H9 (cell line): Measurements from ENCODE around the gene ZNF407. TPM values are rescaled to one million over a fixed set of nuclear protein-coding genes. Genes with fewer than 3 reads are reported as not detected.

Experiments
- DNase-seq: peaks from one replicate; pipeline ENCODE4 v3.0.0-alpha.2; 2017
- H2AFZ ChIP-seq: one replicate; pipeline ENCODE4 v1.6.1; 2013; ENCODE audit warnings: mild to moderate bottlenecking, low read length, control low read depth, moderate library complexity
- H2AK5ac ChIP-seq: 2 replicates; pipeline ENCODE4 v1.6.1; 2013; ENCODE audit warnings: low read length, control low read depth, mixed read lengths; ENCODE audit not compliant: insufficient read length
- H2BK120ac ChIP-seq: one replicate; pipeline ENCODE4 v1.6.1; 2013; ENCODE audit warnings: low read depth, mild to moderate bottlenecking, low read length, control low read depth, inconsistent platforms; ENCODE audit not compliant: poor library complexity, severe bottlenecking
- H2BK12ac ChIP-seq: 2 replicates; pipeline ENCODE4 v1.6.1; 2013; ENCODE audit warnings: low read length, control low read depth, mixed read lengths, low read depth; ENCODE audit not compliant: insufficient read length
- H2BK15ac ChIP-seq: 2 replicates; pipeline ENCODE4 v1.6.1; 2013; ENCODE audit warnings: low read depth, low read length, control low read depth
- H2BK20ac ChIP-seq: one replicate; pipeline ENCODE4 v1.6.1; 2013; ENCODE audit warnings: low read depth, mild to moderate bottlenecking, low read length, control low read depth, inconsistent platforms; ENCODE audit not compliant: poor library complexity, severe bottlenecking
- H2BK5ac ChIP-seq: 2 replicates; pipeline ENCODE4 v1.6.1; 2013; ENCODE audit warnings: low read length, control low read depth, mixed read lengths; ENCODE audit not compliant: insufficient read length
- H3K14ac ChIP-seq: 2 replicates; pipeline ENCODE4 v1.6.1; 2013; ENCODE audit warnings: low read length, control low read depth; ENCODE audit not compliant: insufficient read depth
- H3K18ac ChIP-seq: 2 replicates; pipeline ENCODE4 v1.6.1; 2013; ENCODE audit warnings: low read depth, mild to moderate bottlenecking, mixed read lengths, low read length, control low read depth; ENCODE audit not compliant: insufficient read length
- H3K23ac ChIP-seq: 2 replicates; pipeline ENCODE4 v1.6.1; 2013; ENCODE audit warnings: low read length, control low read depth, mixed read lengths, low read depth; ENCODE audit not compliant: insufficient read length
- H3K23me2 ChIP-seq: 2 replicates; pipeline ENCODE4 v1.6.1; 2013; ENCODE audit warnings: low read depth, mild to moderate bottlenecking, mixed read lengths, low read length, control low read depth; ENCODE audit not compliant: insufficient read length, poor library complexity, severe bottlenecking
- H3K27ac ChIP-seq: 2 replicates; pipeline ENCODE4 v1.5.1; 2013; ENCODE audit warnings: low read length, control low read depth, mixed read lengths, low read depth; ENCODE audit not compliant: insufficient read length
- H3K27me3 ChIP-seq: 2 replicates; pipeline ENCODE4 v1.6.1; 2013; ENCODE audit warnings: low read length, control low read depth, inconsistent platforms; ENCODE audit not compliant: insufficient read depth
- H3K4ac ChIP-seq: 2 replicates; pipeline ENCODE4 v1.6.1; 2013; ENCODE audit warnings: low read depth, mild to moderate bottlenecking, control low read depth, inconsistent platforms, low read length, moderate library complexity
- H3K4me1 ChIP-seq: 2 replicates; pipeline ENCODE4 v1.6.1; 2013; ENCODE audit warnings: low read length, control low read depth, inconsistent platforms; ENCODE audit not compliant: insufficient read depth
- H3K4me2 ChIP-seq: 2 replicates; pipeline ENCODE4 v1.6.1; 2013; ENCODE audit warnings: low read length, control low read depth, mixed read lengths; ENCODE audit not compliant: insufficient read length, insufficient read depth
- H3K56ac ChIP-seq: 2 replicates; pipeline ENCODE4 v1.6.1; 2013; ENCODE audit warnings: low read depth, mild to moderate bottlenecking, mixed read lengths, low read length, control low read depth; ENCODE audit not compliant: insufficient read length
- H3K79me1 ChIP-seq: 2 replicates; pipeline ENCODE4 v1.6.1; 2013; ENCODE audit warnings: low read depth, mild to moderate bottlenecking, moderate library complexity, low read length, control low read depth, inconsistent platforms; ENCODE audit not compliant: insufficient read depth, poor library complexity, severe bottlenecking
- H3K79me2 ChIP-seq: 2 replicates; pipeline ENCODE4 v1.6.1; 2013; ENCODE audit warnings: low read length, control low read depth, inconsistent platforms; ENCODE audit not compliant: insufficient read depth
- H3K9ac ChIP-seq: 2 replicates; pipeline ENCODE4 v1.6.1; 2013; ENCODE audit warnings: low read length, control low read depth, mixed read lengths; ENCODE audit not compliant: insufficient read length; ENCODE audit errors: extremely low read depth
- H3K9me3 ChIP-seq: one replicate; pipeline ENCODE4 v1.6.1; 2013; ENCODE audit warnings: low read depth, low read length, inconsistent platforms; ENCODE audit not compliant: control insufficient read depth
- H3T11ph ChIP-seq: one replicate; pipeline ENCODE4 v1.6.1; 2013; ENCODE audit warnings: mild to moderate bottlenecking, low read length, control low read depth, inconsistent platforms
- H4K20me1 ChIP-seq: one replicate; pipeline ENCODE4 v1.6.1; 2013; ENCODE audit not compliant: control insufficient read depth, insufficient read length, insufficient read depth
- H4K5ac ChIP-seq: 2 replicates; pipeline ENCODE4 v1.6.1; 2013; ENCODE audit warnings: low read depth, mild to moderate bottlenecking, mixed read lengths, low read length, control low read depth; ENCODE audit not compliant: insufficient read length
- H4K8ac ChIP-seq: replicated peaks from 2 replicates; pipeline ENCODE4 v1.6.1; 2013; ENCODE audit warnings: low read length, control low read depth, mixed read lengths, low read depth; ENCODE audit not compliant: insufficient read length
- H4K91ac ChIP-seq: 2 replicates; pipeline ENCODE4 v1.6.1; 2013; ENCODE audit warnings: low read depth, mild to moderate bottlenecking, moderate library complexity, mixed read lengths, low read length, control low read depth; ENCODE audit not compliant: insufficient read length
- H3K27ac Mint-ChIP-seq, 3 experiments: 2 replicates in 2 of 3; 3 replicates in 1 of 3; pipeline ENCODE4 v1.8.0; 2020 to 2021; ENCODE audit warnings: mixed read lengths in 3 of 3, mild to moderate bottlenecking in 1 of 3, moderate library complexity in 1 of 3
- H3K27me3 Mint-ChIP-seq: 2 replicates; pipeline ENCODE4 v1.8.0; 2021; ENCODE audit warnings: low read depth, mild to moderate bottlenecking, moderate library complexity, mixed read lengths
- H3K36me3 Mint-ChIP-seq, 3 experiments: 2 replicates in 2 of 3; 3 replicates in 1 of 3; pipeline ENCODE4 v1.8.0; 2020 to 2021; ENCODE audit warnings: low read depth in 3 of 3, mixed read lengths in 3 of 3; ENCODE audit not compliant: insufficient read depth in 1 of 3
- H3K4me1 Mint-ChIP-seq, 2 experiments: 2 replicates each; pipeline ENCODE4 v1.8.0; 2020; ENCODE audit warnings: mixed read lengths in 2 of 2
- H3K4me3 Mint-ChIP-seq, 2 experiments: 2 replicates in 1 of 2; 3 replicates in 1 of 2; pipeline ENCODE4 v1.8.0; 2020 to 2021; ENCODE audit warnings: mild to moderate bottlenecking in 2 of 2, mixed read lengths in 2 of 2, moderate library complexity in 1 of 2
- H3K9me3 Mint-ChIP-seq, 2 experiments: 2 replicates in 1 of 2; 3 replicates in 1 of 2; pipeline ENCODE4 v1.8.0; 2020; ENCODE audit warnings: mild to moderate bottlenecking in 2 of 2, mixed read lengths in 2 of 2, moderate library complexity in 1 of 2
- CTCF ChIP-seq: fragments of 200-600 bp; sonication (generic); conservative IDR thresholded peaks from 3 replicates; pipeline ENCODE4 v1.8.0; 2021; ENCODE audit warnings: antibody characterized with exemption, mild to moderate bottlenecking
- WGBS: extraction: QIAGEN DNeasy Blood & Tissue Kit; methylation state at CpG from one replicate; pipeline ENCODE4 v1.1.7; 2013; ENCODE audit warnings: missing lambda C conversion rate, low lambda C conversion rate, mixed read lengths; ENCODE audit not compliant: insufficient read length; ENCODE audit errors: extremely low coverage; 5-methylcytosine and 5-hydroxymethylcytosine counted together
- total RNA-seq: library from RNA; stranded (reverse); gene quantifications from 2 replicates; pipeline ENCODE4 v1.2.1, GENCODE V29; 2021

ZNF407 gene
- total RNA-seq, 1 experiment from 2014 or later, result 8.7 TPM

DNA sequence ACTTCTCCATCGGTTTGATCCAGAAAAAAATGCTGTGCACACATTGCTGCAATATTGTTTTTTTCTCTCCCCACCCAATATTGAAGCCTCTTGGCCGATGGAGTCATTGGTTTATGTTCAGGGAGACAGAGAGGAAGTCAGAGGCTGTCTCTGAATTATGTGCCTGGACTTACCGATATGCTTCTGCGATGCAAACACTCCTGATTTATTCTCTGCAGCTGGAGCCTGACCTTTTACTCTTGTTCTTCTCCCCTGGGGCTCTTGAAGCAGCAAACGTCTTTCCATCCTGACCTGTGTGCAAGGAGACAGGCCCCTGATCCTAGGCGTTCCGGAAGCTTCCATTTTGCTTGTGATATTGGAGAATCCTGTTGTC, 511.6 kb downstream of the ZNF407 start:
- no peak overlapping the region for H3K18ac ChIP-seq
- WGBS, result no CpG with 5 or more reads among the region's 7 CpGs
- no peak for DNase-seq
- H3K9me3 ChIP-seq, result no peaks in the 10 kb centered on the region
- no peak overlapping the region for H3K27ac Mint-ChIP-seq
- no peak overlapping the region for H3K23ac ChIP-seq
- no peaks in the 10 kb centered on the region; the same call in 1 of the 2 replicates for H3K4me1 ChIP-seq
- no peak overlapping the region for H2BK120ac ChIP-seq
- H3K4me3 Mint-ChIP-seq, result no peak overlapping the region
- no peak overlapping the region for H3K14ac ChIP-seq
- no peak overlapping the region for H3K27ac ChIP-seq
- no peak for TF ChIP-seq CTCF
- H2BK15ac ChIP-seq, result no peak overlapping the region
- H4K8ac ChIP-seq, result no peak overlapping the region
- peaks cover 0 to 10% of the 10 kb centered on the region in 2 experiments; a peak in 2 of 4 replicates for H3K4me1 Mint-ChIP-seq
- H2AK5ac ChIP-seq, result no peak overlapping the region
- H2AFZ ChIP-seq, result no peak overlapping the region
- no peaks in the 10 kb centered on the region for H3K36me3 Mint-ChIP-seq
- H3K27me3 ChIP-seq, result no peaks in the 10 kb centered on the region
- H3K79me2 ChIP-seq, result no peaks in the 10 kb centered on the region
- no peaks in the 10 kb centered on the region for H3K27me3 Mint-ChIP-seq
- no peaks in the 10 kb centered on the region for H3K23me2 ChIP-seq
- no peak overlapping the region for H4K91ac ChIP-seq
- H3K9ac ChIP-seq, result no peak overlapping the region
- no peak overlapping the region for H3K56ac ChIP-seq
- H2BK5ac ChIP-seq, result no peak overlapping the region
- no peak overlapping the region for H3T11ph ChIP-seq
- no peak overlapping the region for H2BK12ac ChIP-seq
- no peaks in the 10 kb centered on the region for H4K20me1 ChIP-seq
- H3K4ac ChIP-seq, result no peak overlapping the region
- no peak overlapping the region for H4K5ac ChIP-seq
- no peaks in the 10 kb centered on the region for H3K9me3 Mint-ChIP-seq
- no peaks in the 10 kb centered on the region for H3K79me1 ChIP-seq
- H3K4me2 ChIP-seq, result no peak overlapping the region
- H2BK20ac ChIP-seq, result no peak overlapping the region
